HG02943 (cell line): ENCODE measurements around the gene DDIT4.

Experiments used
- ATAC-seq: cut with Tn5 transposase; IDR thresholded peaks from one replicate; pipeline ENCODE4 v1.9.1; 2021; ENCODE audit warnings: mild to moderate bottlenecking, low read depth, moderate library complexity; ENCODE audit not compliant: unreplicated experiment

DDIT4 gene

DNA sequence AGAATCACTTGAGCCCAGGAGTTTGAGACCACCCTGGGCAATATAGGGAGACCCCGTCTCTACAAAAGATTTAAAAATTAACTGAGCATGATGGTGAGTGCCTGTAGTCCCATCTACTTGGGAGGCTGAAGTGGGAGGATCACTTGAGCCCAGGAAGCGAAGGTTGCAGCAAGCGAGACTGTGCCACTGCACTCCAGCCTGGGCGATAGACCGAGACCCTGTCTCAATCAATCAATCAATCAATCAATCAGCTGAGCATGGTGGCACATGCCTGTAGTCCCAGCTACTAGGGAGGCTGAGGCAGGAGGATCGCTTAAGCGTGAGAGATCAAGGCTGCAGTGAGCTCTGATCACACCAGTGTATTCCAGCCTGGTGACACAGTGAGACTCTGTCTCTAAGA, 40.5 kb downstream of the DDIT4 start:
- no peak for ATAC-seq

DNA sequence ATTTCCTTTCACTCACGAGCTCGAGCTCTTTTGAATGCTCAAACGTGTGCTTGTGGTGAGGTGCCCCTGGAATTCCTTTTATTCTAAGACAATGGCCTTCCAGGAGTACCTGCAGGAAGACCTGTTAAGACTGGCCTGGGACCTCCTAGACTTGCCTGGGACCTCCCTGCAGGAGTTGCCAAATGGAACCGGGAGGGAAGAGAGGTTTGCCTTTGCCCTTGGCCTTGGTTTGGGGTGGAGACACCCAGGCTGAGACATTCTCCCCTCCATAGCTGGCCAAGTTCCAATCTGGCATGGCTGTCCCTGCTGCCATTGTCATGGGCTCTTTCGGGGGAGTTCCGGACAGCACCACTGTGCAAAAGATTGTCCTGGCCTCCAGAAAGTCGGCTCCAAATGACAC, 41.3 kb downstream of the DDIT4 start:
- ATAC-seq = no peak

- no peak for ATAC-seq
Measured at GRCh38 chr10:72315611-72316385, 42.1 kb downstream of the DDIT4 start.

DNA sequence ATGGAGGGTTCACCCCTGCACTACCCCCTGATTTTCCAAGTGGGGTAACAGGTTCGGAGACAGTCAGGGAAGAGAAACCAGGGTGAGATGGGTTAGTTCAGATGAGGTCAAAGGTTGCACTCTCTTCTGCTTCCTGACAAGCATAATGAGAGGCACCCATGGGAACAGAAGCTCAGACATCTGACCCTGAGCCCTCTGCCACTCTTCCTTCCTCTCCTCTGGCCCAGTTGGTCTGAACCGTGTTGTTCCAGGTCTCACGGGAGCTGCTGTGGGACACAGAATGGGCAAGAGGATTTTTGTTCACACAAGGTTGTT, 42.6 kb downstream of the DDIT4 start:
- no peak for ATAC-seq

DNA sequence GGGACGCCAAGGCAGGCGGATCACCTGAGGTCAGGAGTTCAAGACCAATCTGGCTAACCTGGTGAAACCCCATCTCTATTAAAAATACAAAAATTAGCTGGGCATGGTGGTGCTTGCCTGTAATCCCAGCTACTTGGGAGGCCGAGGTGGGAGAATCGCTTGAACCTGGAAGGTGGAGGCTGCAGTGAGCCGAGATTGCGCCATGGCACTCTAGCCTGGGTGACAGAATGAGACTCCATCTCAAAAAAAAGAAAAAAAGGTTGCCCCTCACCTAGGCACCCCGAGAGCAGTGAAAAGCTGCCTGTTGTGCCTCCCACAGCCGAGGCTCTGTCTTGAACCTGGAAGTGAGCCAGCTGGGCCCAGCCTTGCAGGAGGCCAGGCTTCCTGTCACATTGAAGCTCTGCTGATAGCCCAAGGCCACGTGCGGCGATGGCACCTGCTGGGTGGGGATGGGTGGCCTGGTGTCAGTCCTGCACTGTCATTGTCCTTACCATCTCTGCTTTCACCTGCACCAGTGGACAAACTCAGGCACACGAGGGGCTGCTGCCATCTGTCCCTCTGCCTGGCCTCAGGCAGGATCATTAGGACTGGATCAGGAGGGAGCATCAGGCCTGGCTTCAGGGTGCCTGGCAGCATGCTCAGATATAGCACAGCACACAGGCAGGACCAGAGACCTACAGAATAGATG, 43.2 kb downstream of the DDIT4 start:
- ATAC-seq = no peak

- no peak for ATAC-seq
Measured at GRCh38 chr10:72318418-72319262, 44.9 kb downstream of the DDIT4 start.

- ATAC-seq = peak; percentile 58
Measured at GRCh38 chr10:72319416-72320254, 45.9 kb downstream of the DDIT4 start.

GRCh38 chr10:72320676-72321247, 47.0 kb downstream of the DDIT4 start:
- peak; percentile 63 for ATAC-seq

DNA sequence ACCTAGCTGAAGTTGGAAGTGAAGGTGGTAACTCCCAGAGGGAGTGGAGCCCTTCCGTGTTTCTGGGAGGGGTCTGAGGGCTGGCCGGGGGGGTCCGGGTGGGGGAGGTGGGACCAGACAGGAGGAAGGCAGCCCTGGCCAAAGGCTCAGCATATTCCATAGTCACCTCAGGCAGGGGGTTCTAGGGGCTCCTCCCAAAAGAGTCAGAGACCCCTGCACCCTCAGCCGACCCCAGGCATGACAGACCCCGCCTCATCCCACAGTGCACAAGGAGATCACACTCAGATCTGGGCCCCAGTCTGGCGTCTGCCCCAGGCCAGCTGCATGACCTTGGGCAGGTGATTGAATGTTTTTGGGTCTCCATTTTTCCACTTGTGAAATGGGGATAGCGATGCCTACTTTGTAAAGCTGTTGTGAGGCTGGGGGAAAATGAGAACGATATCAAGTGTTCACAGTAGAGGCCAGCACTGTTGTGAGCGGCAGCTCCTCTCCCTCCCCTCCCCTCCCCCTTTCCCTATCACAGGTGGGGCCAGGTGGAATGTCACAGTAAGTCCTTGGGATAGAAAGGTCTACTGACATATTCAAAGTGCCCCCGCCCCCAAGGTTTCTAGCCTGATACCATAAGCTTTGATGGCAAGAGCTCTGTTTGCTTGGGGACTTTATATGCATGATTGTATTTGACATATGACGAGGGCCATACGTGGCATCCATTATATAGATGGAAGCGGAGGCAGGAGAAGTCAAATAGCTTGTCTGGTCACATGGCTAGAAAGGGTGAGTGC, 47.7 kb downstream of the DDIT4 start:
- no peak for ATAC-seq

GRCh38 chr10:72322030-72322279, 48.2 kb downstream of the DDIT4 start:
- no peak for ATAC-seq

- ATAC-seq = no peak
Measured at GRCh38 chr10:72322280-72323058, 48.7 kb downstream of the DDIT4 start.

DNA sequence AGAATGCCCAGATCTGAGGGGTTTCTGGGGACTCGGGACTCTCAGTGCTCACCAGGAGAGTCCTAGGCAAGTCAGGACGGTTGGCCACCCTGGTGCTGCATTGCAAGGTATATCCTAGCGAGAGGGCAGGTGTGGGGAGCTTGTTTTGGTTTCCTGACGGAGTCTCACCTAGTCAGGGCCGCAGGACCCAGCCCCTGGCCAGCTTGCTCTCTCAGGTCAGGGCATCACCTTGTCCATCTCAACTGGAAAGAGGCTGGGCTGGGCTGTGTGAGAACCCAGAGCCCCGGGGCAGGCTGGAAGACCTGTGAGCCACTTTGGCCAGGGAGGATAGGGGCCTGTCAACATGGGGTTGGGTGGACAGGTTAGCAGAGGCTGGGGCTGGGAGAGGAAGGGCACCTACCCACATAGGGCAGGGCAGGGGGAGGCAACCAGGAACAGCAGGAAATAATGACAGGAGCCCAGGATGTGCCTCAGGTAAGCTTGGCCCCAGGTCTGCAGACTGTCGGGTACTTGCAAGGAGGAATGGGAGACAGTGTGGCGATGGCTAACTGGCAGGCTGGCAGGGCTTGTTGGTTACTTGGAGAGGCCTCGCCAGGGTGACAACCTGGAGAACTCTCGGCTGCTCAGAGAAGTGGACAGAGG, 49.5 kb downstream of the DDIT4 start:
- ATAC-seq = no peak

DNA sequence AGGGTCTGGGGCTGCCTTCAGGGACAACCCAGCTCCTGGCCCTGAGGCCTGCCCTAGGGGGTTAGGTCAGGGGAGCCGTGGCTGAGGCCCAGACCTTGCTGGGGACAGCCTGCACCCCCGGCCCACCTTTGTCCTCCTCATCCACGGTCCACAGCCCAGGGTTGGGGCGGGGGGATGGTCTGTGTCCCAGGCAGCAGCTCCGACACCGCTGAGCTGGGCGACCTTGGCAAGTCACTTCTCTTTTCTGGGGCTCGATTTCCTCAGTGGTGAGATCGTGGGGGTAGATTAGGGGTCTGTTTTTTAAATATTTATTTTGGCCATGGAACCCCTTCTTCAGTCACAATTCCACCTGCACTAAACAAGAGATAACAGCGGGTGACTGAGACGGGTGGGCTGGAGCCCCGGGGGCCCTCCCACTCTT, 50.1 kb downstream of the DDIT4 start:
- ATAC-seq = no peak
